ENCODE data around the gene ATXN2L.
"Not testable (repeated sequence)": the region's sequence is repeated elsewhere in the genome, so short reads cannot be mapped to it uniquely, and the experiment has no call there.

The ATXN2L gene

GRCh38 chr16:28879841-28880588 is 57.2 kb downstream of the ATXN2L start:
- TF ChIP-seq CTCF (IDR thresholded peaks at IDR 0.05; ENCODE audit: borderline replicate concordance, insufficient read depth, low read depth, low read length) = no peak
- H3K4me3 ChIP-seq (ENCODE audit: low read depth, low read length) = peak overlapping the region; percentile 83

GRCh38 chr16:28880589-28880915 is 57.8 kb downstream of the ATXN2L start:
- TF ChIP-seq CTCF (IDR thresholded peaks at IDR 0.05; ENCODE audit: borderline replicate concordance, insufficient read depth, low read depth, low read length) = no peak
- no peak overlapping the region for H3K4me3 ChIP-seq (ENCODE audit: low read depth, low read length)

GRCh38 chr16:28880955-28881354 is 58.2 kb downstream of the ATXN2L start:
- no peak overlapping the region for H3K4me3 ChIP-seq (ENCODE audit: low read depth, low read length)
- no peak for TF ChIP-seq CTCF (IDR thresholded peaks at IDR 0.05; ENCODE audit: borderline replicate concordance, insufficient read depth, low read depth, low read length)

GRCh38 chr16:28881565-28881964 is 58.8 kb downstream of the ATXN2L start:
- not testable (repeated sequence) for H3K4me3 ChIP-seq (ENCODE audit: low read depth, low read length)

GRCh38 chr16:28882551-28883160 is 59.9 kb downstream of the ATXN2L start:
- H3K4me3 ChIP-seq (ENCODE audit: low read depth, low read length) = no peak overlapping the region
- TF ChIP-seq CTCF (IDR thresholded peaks at IDR 0.05; ENCODE audit: borderline replicate concordance, insufficient read depth, low read depth, low read length) = no peak

- H3K4me3 ChIP-seq (ENCODE audit: low read depth, low read length) = no peak overlapping the region
- no peak for TF ChIP-seq CTCF (IDR thresholded peaks at IDR 0.05; ENCODE audit: borderline replicate concordance, insufficient read depth, low read depth, low read length)
These were observed 60.6 kb downstream of the ATXN2L start for GRCh38 chr16:28883221-28883996.

GRCh38 chr16:28884045-28884444 is 61.2 kb downstream of the ATXN2L start:
- H3K4me3 ChIP-seq (ENCODE audit: low read depth, low read length) = no peak overlapping the region
- no peak for TF ChIP-seq CTCF (IDR thresholded peaks at IDR 0.05; ENCODE audit: borderline replicate concordance, insufficient read depth, low read depth, low read length)
